Measurements from ENCODE around the gene LAPTM5. TPM values are rescaled to one million over a fixed set of nuclear protein-coding genes. Genes with fewer than 3 reads are reported as not detected.

Gene LAPTM5
- polyA plus RNA-seq, 3 donors: 1,019 to 1,669 (median 1,153) TPM

GRCh38 chr1:30751830-30752650 lies 5.5 kb downstream of the LAPTM5 start:
- Mint-ChIP-seq H3K4me1 (peaks cover 74% of the 10 kb centered on the region), H3K27me3 (ENCODE audit: low read depth in 3 of 3) (peaks cover 0 to 5% (median 0%) of the 10 kb centered on the region in 3 donors), H3K9me3 (peaks cover 0 to 3% (median 0%) of the 10 kb centered on the region in 7 donors), H3K36me3 (peaks cover 81 to 94% of the 10 kb centered on the region in 2 donors), H3K4me3 (peak overlapping the region; percentile 55 to 92), H3K27ac (peak overlapping the region; percentile 68 to 100 (median 87))
- intact Hi-C loops (cut with micrococcal nuclease): no loop called here
- Histone ChIP-seq H3K79me2 (ENCODE audit: insufficient read depth, low read length) (peaks cover 96% of the 10 kb centered on the region), H3K4me3 (replicated peaks in 1 of 3; ENCODE audit: low read depth in 2 of 3, low read length in 3 of 3) (peak overlapping the region in 1 of 3 experiments; percentile 96), H3K9ac (ENCODE audit: insufficient read depth, low read length, poor library complexity, severe bottlenecking) (peak overlapping the region; percentile 4), H3K4me2 (replicated peaks; ENCODE audit: extremely low read depth, low read length, poor library complexity, severe bottlenecking) (peak overlapping the region; percentile 98), H3K4me1 (ENCODE audit: control insufficient read depth in 1 of 2, insufficient read depth in 2 of 2, low read length in 2 of 2) (peaks cover 90 to 93% of the 10 kb centered on the region in 2 donors), H2AFZ (ENCODE audit: insufficient read depth, low read depth, low read length, poor library complexity, severe bottlenecking) (no peak overlapping the region), H4K20me1 (ENCODE audit: insufficient read depth, low read length) (peaks cover 95% of the 10 kb centered on the region), H3K9me3 (replicated peaks in 1 of 2; ENCODE audit: control insufficient read depth in 1 of 2, insufficient read depth in 1 of 2, low read length in 2 of 2) (no peaks in the 10 kb centered on the region), H3K36me3 (replicated peaks in 1 of 2; ENCODE audit: control insufficient read depth in 1 of 2, insufficient read depth in 2 of 2, low read length in 2 of 2) (peaks cover 36 to 59% of the 10 kb centered on the region in 2 donors), H3K27ac (ENCODE audit: low read depth in 1 of 2, low read length in 2 of 2) (peak overlapping the region; percentile 64 to 100), H3K27me3 (ENCODE audit: control insufficient read depth in 2 of 2, insufficient read depth in 2 of 2, low read length in 2 of 2) (no peaks in the 10 kb centered on the region)
- DNase-seq: no peak
- no peak for TF ChIP-seq CTCF (IDR thresholded peaks at IDR 0.05)
- 94% methylated on average over 6 of the region's 8 CpGs for WGBS (ENCODE audit: insufficient coverage)

GRCh38 chr1:30750731-30751291 lies 6.8 kb downstream of the LAPTM5 start:
- H3K9ac ChIP-seq (ENCODE audit: insufficient read depth, low read length, poor library complexity, severe bottlenecking): peak overlapping the region; percentile 34
- H3K27ac ChIP-seq (ENCODE audit: low read depth in 1 of 2, low read length in 2 of 2): peak overlapping the region; percentile 64 to 79
- H3K4me1 Mint-ChIP-seq: peaks cover 87% of the 10 kb centered on the region
- H3K27ac Mint-ChIP-seq: peak overlapping the region; percentile 45 to 100 (median 93)
- 61% methylated on average over 4 of the region's 10 CpGs for WGBS (ENCODE audit: insufficient coverage)
- no peak for DNase-seq
- peak overlapping the region; percentile 98 for H3K4me2 ChIP-seq (replicated peaks; ENCODE audit: extremely low read depth, low read length, poor library complexity, severe bottlenecking)
- H3K36me3 ChIP-seq (replicated peaks in 1 of 2; ENCODE audit: control insufficient read depth in 1 of 2, insufficient read depth in 2 of 2, low read length in 2 of 2): peaks cover 48 to 71% of the 10 kb centered on the region in 2 donors
- peaks cover 0 to 3% (median 0%) of the 10 kb centered on the region in 7 donors for H3K9me3 Mint-ChIP-seq
- peaks cover 100% of the 10 kb centered on the region for H4K20me1 ChIP-seq (ENCODE audit: insufficient read depth, low read length)
- H3K27me3 ChIP-seq (ENCODE audit: control insufficient read depth in 2 of 2, insufficient read depth in 2 of 2, low read length in 2 of 2): no peaks in the 10 kb centered on the region
- H3K4me3 Mint-ChIP-seq: peak overlapping the region; percentile 42 to 92
- peak overlapping the region in 1 of 3 experiments; percentile 96 for H3K4me3 ChIP-seq (replicated peaks in 1 of 3; ENCODE audit: low read depth in 2 of 3, low read length in 3 of 3)
- peaks cover 100% of the 10 kb centered on the region for H3K79me2 ChIP-seq (ENCODE audit: insufficient read depth, low read length)
- no peaks in the 10 kb centered on the region for H3K9me3 ChIP-seq (replicated peaks in 1 of 2; ENCODE audit: control insufficient read depth in 1 of 2, insufficient read depth in 1 of 2, low read length in 2 of 2)
- peaks cover 89 to 100% of the 10 kb centered on the region in 2 donors for H3K36me3 Mint-ChIP-seq
- peaks cover 100% of the 10 kb centered on the region in 2 donors for H3K4me1 ChIP-seq (ENCODE audit: control insufficient read depth in 1 of 2, insufficient read depth in 2 of 2, low read length in 2 of 2)
- H2AFZ ChIP-seq (ENCODE audit: insufficient read depth, low read depth, low read length, poor library complexity, severe bottlenecking): no peak overlapping the region
- peaks cover 0 to 5% (median 1%) of the 10 kb centered on the region in 3 donors for H3K27me3 Mint-ChIP-seq (ENCODE audit: low read depth in 3 of 3)
- no peak for TF ChIP-seq CTCF (IDR thresholded peaks at IDR 0.05)
- intact Hi-C loops (cut with micrococcal nuclease): no loop called here
